CD4-positive, CD25-positive, alpha-beta regulatory T cell (primary cell): ENCODE measurements around the gene PPM1J. TPM values are rescaled to one million over a fixed set of nuclear protein-coding genes. Genes with fewer than 3 reads are reported as not detected.

Source experiments
- ATAC-seq, 2 donors: fragments of 150-1000 bp; cut with Tn5 transposase; one replicate each; pipeline ENCODE4 v1.10.0; 2021; ENCODE audit warnings: low read depth in 2 of 2, moderate number of reproducible peaks in 2 of 2, moderate library complexity in 1 of 2
- DNase-seq, 3 donors: peaks; one replicate each; pipeline versions ENCODE4 v3.0.0 to v3.0.0-alpha.2; 2012 to 2022; ENCODE audit warnings: mixed read lengths in 1 of 3
- H3K27ac ChIP-seq: one replicate; pipeline ENCODE4 v1.7.0; 2013; ENCODE audit warnings: mild to moderate bottlenecking, low read length; ENCODE audit not compliant: insufficient read depth, poor library complexity, severe bottlenecking
- H3K27me3 ChIP-seq: one replicate; pipeline ENCODE4 v1.7.0; 2013; ENCODE audit warnings: low read length; ENCODE audit not compliant: control insufficient read depth, insufficient read depth
- H3K36me3 ChIP-seq: one replicate; pipeline ENCODE4 v1.7.0; 2013; ENCODE audit warnings: mild to moderate bottlenecking, low read length, moderate library complexity; ENCODE audit not compliant: control insufficient read depth, insufficient read depth
- H3K4me1 ChIP-seq: 2 replicates; pipeline ENCODE4 v1.7.0; 2013; ENCODE audit warnings: mild to moderate bottlenecking, low read length; ENCODE audit not compliant: insufficient read depth, control insufficient read depth, poor library complexity, severe bottlenecking
- H3K4me3 ChIP-seq: one replicate; pipeline ENCODE4 v1.7.0; 2013; ENCODE audit warnings: low read depth, mild to moderate bottlenecking, low read length, moderate library complexity
- H3K9me3 ChIP-seq, 2 experiments: 1 replicate in 1 of 2; 2 replicates in 1 of 2; pipeline ENCODE4 v1.7.0; 2013; ENCODE audit warnings: low read length in 2 of 2, mild to moderate bottlenecking in 1 of 2, moderate library complexity in 1 of 2; ENCODE audit not compliant: control insufficient read depth in 2 of 2
- H3K27ac Mint-ChIP-seq, 3 donors: one replicate each; pipeline ENCODE4 v1.8.0; 2020 to 2022; ENCODE audit warnings: mild to moderate bottlenecking in 3 of 3, mixed read lengths in 3 of 3, moderate library complexity in 2 of 3
- H3K27me3 Mint-ChIP-seq: one replicate; pipeline ENCODE4 v1.8.0; 2022; ENCODE audit warnings: mild to moderate bottlenecking, mixed read lengths
- H3K36me3 Mint-ChIP-seq: one replicate; pipeline ENCODE4 v1.8.0; 2020; ENCODE audit warnings: mixed read lengths
- H3K4me1 Mint-ChIP-seq, 4 donors: one replicate each; pipeline ENCODE4 v1.8.0; 2020 to 2022; ENCODE audit warnings: mixed read lengths in 4 of 4, mild to moderate bottlenecking in 1 of 4
- H3K4me3 Mint-ChIP-seq, 4 donors: one replicate each; pipeline ENCODE4 v1.8.0; 2020 to 2022; ENCODE audit warnings: mild to moderate bottlenecking in 4 of 4, mixed read lengths in 4 of 4, moderate library complexity in 3 of 4
- H3K9me3 Mint-ChIP-seq, 7 donors: one replicate each; pipeline ENCODE4 v1.8.0; 2020 to 2022; ENCODE audit warnings: mixed read lengths in 7 of 7, mild to moderate bottlenecking in 3 of 7, moderate library complexity in 2 of 7
- polyA plus RNA-seq, 4 donors: library from polyadenylated mRNA; unstranded; fragments of 300-500 nt; fragmentation: Illumina TruSeq; gene quantifications; one replicate each; pipeline ENCODE4 v1.2.3, GENCODE V29; 2021
- total RNA-seq: library from RNA; stranded (reverse); gene quantifications from one replicate; pipeline ENCODE4 v1.2.3, GENCODE V29; 2022

The PPM1J gene
- total and polyA plus RNA-seq, 5 donors from 2014 or later = not detected

- Histone ChIP-seq H3K36me3 (no peaks in the 10 kb centered on the region), H3K27me3 (no peaks in the 10 kb centered on the region), H3K4me1 (peaks cover 30% of the 10 kb centered on the region), H3K9me3 (no peaks in the 10 kb centered on the region), H3K27ac (no peak overlapping the region), H3K4me3 (no peak overlapping the region)
- ATAC-seq (no peak), DNase-seq (no peak)
- Mint-ChIP-seq H3K4me3 (peak overlapping the region in 2 of 4 donors; percentile 21 to 45), H3K27ac (peak overlapping the region in 1 of 3 donors; percentile 72), H3K4me1 (peaks cover 34 to 47% (median 45%) of the 10 kb centered on the region in 4 donors), H3K36me3 (peaks cover 14% of the 10 kb centered on the region), H3K27me3 (no peaks in the 10 kb centered on the region), H3K9me3 (no peaks in the 10 kb centered on the region)
Observed at GRCh38 chr1:112678605-112679004, 36.5 kb downstream of the PPM1J start.

DNA sequence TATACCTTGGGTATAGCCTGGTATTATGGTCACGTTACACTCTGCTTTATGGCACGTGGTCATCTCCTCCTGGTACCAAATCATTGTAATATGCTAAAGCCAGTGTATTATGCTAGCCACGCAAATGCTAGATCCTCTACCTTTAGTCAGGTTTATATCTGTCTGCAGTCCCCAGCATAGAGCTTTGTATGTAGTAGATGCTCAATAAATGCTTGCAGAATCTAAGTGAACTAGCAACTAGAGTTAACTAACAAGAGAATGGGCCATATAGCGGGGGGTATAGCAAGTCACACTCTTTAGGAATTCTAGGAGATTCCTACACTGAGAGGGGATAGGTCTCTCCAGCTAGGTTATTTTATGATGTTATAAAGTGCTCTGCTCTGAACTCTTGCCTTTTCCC, 37.6 kb downstream of the PPM1J start:
- peaks cover 14% of the 10 kb centered on the region for H3K36me3 Mint-ChIP-seq
- ATAC-seq = no peak
- DNase-seq = no peak
- H3K4me1 Mint-ChIP-seq = peaks cover 31 to 54% (median 51%) of the 10 kb centered on the region in 4 donors
- H3K9me3 ChIP-seq = no peaks in the 10 kb centered on the region
- no peaks in the 10 kb centered on the region for H3K36me3 ChIP-seq
- H3K9me3 Mint-ChIP-seq = peaks cover 0 to 2% (median 0%) of the 10 kb centered on the region in 7 donors
- peaks cover 32% of the 10 kb centered on the region for H3K4me1 ChIP-seq
- peak overlapping the region in 1 of 4 donors; percentile 21 for H3K4me3 Mint-ChIP-seq
- no peaks in the 10 kb centered on the region for H3K27me3 Mint-ChIP-seq
- H3K27ac ChIP-seq = no peak overlapping the region
- peak overlapping the region in 1 of 3 donors; percentile 2 for H3K27ac Mint-ChIP-seq
- H3K27me3 ChIP-seq = no peaks in the 10 kb centered on the region
- H3K4me3 ChIP-seq = no peak overlapping the region

- Mint-ChIP-seq H3K27ac (peak overlapping the region in 2 of 3 donors; percentile 46 to 69), H3K4me1 (peaks cover 29 to 61% (median 50%) of the 10 kb centered on the region in 4 donors), H3K27me3 (no peaks in the 10 kb centered on the region), H3K36me3 (peaks cover 14% of the 10 kb centered on the region), H3K9me3 (peaks cover 0 to 2% (median 0%) of the 10 kb centered on the region in 7 donors), H3K4me3 (peak overlapping the region; percentile 80 to 88 (median 86))
- no peaks in the 10 kb centered on the region for H3K27me3 ChIP-seq
- peaks cover 2% of the 10 kb centered on the region for H3K36me3 ChIP-seq
- DNase-seq (no peak), ATAC-seq (no peak)
- peaks cover 32% of the 10 kb centered on the region for H3K4me1 ChIP-seq
- H3K27ac ChIP-seq = no peak overlapping the region
- H3K9me3 ChIP-seq = no peaks in the 10 kb centered on the region
- H3K4me3 ChIP-seq = peak overlapping the region; percentile 84
Observed at GRCh38 chr1:112676543-112676942, 38.6 kb downstream of the PPM1J start.

DNA sequence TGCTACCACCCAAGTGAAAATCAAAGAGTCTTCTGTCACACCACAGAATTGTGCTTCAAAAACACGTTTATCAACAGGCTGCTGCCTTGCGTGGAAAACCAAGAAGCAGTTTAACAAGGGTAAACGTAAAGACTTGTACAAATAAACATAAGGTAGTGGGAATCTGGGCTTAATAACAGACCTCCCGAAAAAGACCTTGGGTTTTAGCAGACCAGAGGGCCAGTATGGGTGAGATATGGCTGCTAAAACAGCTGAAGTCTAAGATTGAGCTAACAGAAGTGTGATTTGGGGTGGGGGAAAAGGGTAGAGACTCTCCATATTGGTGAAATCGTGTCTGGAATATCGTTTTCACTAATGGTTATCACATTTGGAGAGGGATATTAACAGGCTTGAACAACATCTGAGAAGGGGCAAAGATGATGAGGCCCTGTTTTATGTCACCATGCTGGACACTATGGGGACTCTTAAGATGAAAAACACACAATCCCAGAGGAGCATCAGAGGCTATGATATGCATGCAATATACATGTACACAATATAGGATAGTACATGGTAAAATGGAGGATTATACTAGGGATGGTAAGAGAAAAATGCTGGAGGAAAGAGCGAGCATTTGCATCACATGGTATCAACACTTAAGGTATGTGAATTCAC, 39.3 kb downstream of the PPM1J start:
- Mint-ChIP-seq H3K36me3 (peaks cover 14% of the 10 kb centered on the region), H3K27ac (peak overlapping the region; percentile 60 to 91 (median 70)), H3K9me3 (peaks cover 0 to 2% (median 0%) of the 10 kb centered on the region in 7 donors), H3K4me1 (peaks cover 29 to 68% (median 50%) of the 10 kb centered on the region in 4 donors), H3K27me3 (no peaks in the 10 kb centered on the region), H3K4me3 (peak overlapping the region; percentile 86 to 89 (median 88))
- ATAC-seq (no peak), DNase-seq (no peak)
- Histone ChIP-seq H3K27ac (no peak overlapping the region), H3K4me3 (peak overlapping the region; percentile 84), H3K36me3 (peaks cover 6% of the 10 kb centered on the region), H3K4me1 (peaks cover 32% of the 10 kb centered on the region), H3K27me3 (no peaks in the 10 kb centered on the region), H3K9me3 (no peaks in the 10 kb centered on the region)

DNA sequence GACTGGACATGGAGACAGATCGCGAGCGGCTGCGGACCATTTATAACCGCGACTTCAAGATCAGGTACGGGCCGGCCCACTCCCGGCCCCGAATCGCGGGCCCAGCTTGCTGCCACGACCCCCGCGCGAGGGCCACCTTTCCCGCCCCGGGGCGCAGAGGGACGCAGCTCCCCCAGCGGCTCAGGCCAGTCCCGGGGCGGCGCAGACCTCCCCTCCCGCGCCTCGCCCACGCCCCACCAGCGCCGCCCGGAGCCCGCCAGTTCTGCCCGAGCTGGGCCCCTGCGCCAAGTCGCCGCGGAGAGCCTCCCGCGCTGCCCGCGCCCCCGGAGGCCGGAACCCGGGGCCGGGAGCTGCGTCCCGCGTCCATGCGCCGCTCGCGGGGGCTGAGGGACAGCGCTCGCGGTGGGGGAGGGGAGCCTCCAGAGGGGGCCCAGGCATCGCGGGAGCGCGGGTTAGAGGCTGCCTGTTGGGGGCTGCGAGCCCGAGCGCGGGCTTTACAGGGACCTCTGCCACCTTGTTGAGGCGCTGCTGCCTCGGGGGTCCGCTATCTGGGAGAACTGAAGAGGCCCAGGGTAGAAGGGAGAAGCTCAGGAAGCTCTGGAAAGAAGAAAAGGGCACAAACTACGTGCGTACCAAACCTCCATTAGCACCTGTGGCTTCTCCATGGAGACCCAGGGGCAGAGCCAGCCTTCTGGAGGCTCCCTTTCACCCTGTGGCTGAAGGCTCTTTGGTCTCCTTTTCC, 40.0 kb downstream of the PPM1J start:
- peaks cover 21% of the 10 kb centered on the region for H3K36me3 Mint-ChIP-seq
- no peaks in the 10 kb centered on the region for H3K27me3 Mint-ChIP-seq
- H3K4me3 Mint-ChIP-seq = peak overlapping the region; percentile 87 to 98 (median 96)
- DNase-seq (peak; percentile 24 to 39 (median 32)), ATAC-seq (peak; percentile 36 to 51)
- Histone ChIP-seq H3K9me3 (no peaks in the 10 kb centered on the region), H3K4me3 (peak overlapping the region; percentile 84), H3K4me1 (peaks cover 32% of the 10 kb centered on the region), H3K27me3 (no peaks in the 10 kb centered on the region), H3K36me3 (peaks cover 11% of the 10 kb centered on the region), H3K27ac (peak overlapping the region; percentile 73)
- peaks cover 29 to 68% (median 50%) of the 10 kb centered on the region in 4 donors for H3K4me1 Mint-ChIP-seq
- H3K9me3 Mint-ChIP-seq = peaks cover 0 to 2% (median 0%) of the 10 kb centered on the region in 7 donors
- peak overlapping the region; percentile 96 to 98 (median 97) for H3K27ac Mint-ChIP-seq

GRCh38 chr1:112674440-112674985, 40.6 kb downstream of the PPM1J start, which contains the start of gene MOV10:
TSS of gene MOV10 (plus strand) at chr1:112674659. CDS start at chr1:112674913, 254 bp downstream.
- Mint-ChIP-seq H3K36me3 (peaks cover 23% of the 10 kb centered on the region), H3K27ac (peak within 1 kb of the TSS; percentile 96 to 98 (median 97)), H3K4me1 (peaks cover 29 to 68% (median 51%) of the 10 kb centered on the region in 4 donors), H3K27me3 (no peaks in the 10 kb centered on the region), H3K9me3 (peaks cover 0 to 2% (median 0%) of the 10 kb centered on the region in 7 donors), H3K4me3 (peak within 1 kb of the TSS; percentile 87 to 98 (median 96))
- ATAC-seq (peak; percentile 53 to 61), DNase-seq (peak; percentile 51 to 80 (median 55))
- no peaks in the 10 kb centered on the region for H3K9me3 ChIP-seq
- H3K4me1 ChIP-seq = peaks cover 32% of the 10 kb centered on the region
- no peaks in the 10 kb centered on the region for H3K27me3 ChIP-seq
- H3K4me3 ChIP-seq = peak within 1 kb of the TSS; percentile 84
- H3K27ac ChIP-seq = peak within 1 kb of the TSS; percentile 73
- H3K36me3 ChIP-seq = peaks cover 17% of the 10 kb centered on the region

DNA sequence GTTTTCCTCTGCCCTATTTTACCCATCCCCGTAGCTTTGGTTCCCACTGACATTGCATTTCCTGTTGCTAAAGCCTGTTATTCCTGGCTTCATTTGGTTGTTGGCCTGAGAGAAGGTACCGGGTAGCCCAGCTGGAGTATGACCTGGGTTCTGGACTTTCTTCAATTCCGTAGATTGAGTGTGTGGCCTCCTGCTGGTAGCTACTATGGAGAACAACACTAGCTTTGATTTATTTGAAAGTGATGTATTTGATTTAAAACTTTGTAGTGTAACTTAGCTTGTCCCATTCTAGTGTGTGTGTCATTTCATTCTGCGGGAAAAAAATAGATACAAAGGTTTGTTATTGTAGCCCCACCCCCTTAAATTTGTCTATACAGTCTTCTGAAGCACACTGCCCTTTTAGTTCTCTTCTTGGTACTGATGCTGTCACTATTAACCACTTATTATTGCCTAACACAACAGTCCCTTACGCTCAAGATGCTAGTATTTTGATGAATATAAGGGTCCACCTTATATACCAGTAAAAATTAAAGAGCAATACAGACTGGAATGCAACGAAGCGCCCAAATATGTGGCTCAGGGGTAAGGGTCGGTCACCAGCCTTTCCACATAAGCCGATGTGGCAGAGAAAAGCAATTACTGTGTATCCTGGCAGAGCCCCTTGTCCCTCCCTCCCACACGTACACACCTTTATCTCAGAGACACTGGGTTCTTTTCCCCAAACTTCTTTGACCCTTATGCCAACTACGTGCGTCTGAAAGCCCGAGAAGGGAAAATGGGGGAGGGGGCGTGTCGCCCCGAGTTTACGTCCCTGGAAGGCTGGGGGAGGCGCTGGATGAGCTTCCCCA, 41.3 kb downstream of the PPM1J start:
- Mint-ChIP-seq H3K27ac (peak overlapping the region; percentile 96 to 98 (median 97)), H3K36me3 (peaks cover 25% of the 10 kb centered on the region), H3K4me3 (peak overlapping the region; percentile 77 to 98 (median 96)), H3K27me3 (no peaks in the 10 kb centered on the region), H3K9me3 (peaks cover 0 to 2% (median 0%) of the 10 kb centered on the region in 7 donors), H3K4me1 (peaks cover 22 to 75% (median 49%) of the 10 kb centered on the region in 4 donors)
- no peaks in the 10 kb centered on the region for H3K27me3 ChIP-seq
- DNase-seq = peak in 2 of 3 donors; percentile 37 to 40
- H3K27ac ChIP-seq = peak overlapping the region; percentile 73
- H3K36me3 ChIP-seq = peaks cover 24% of the 10 kb centered on the region
- peak overlapping the region; percentile 83 for H3K4me3 ChIP-seq
- no peaks in the 10 kb centered on the region for H3K9me3 ChIP-seq
- ATAC-seq = peak in 1 of 2 donors; percentile 39
- peaks cover 32% of the 10 kb centered on the region for H3K4me1 ChIP-seq
